Fibroblast of skin of back (primary cell): ENCODE data around the gene SLC25A24. TPM values are rescaled to one million over a fixed set of nuclear protein-coding genes. Genes with fewer than 3 reads are reported as not detected.
"Not testable (repeated sequence)": the region's sequence is repeated elsewhere in the genome, so short reads cannot be mapped to it uniquely, and the experiment has no call there.

Experiments used
- DNase-seq: peaks from one replicate; pipeline ENCODE4 v3.0.0-alpha.2; 2013
- polyA plus RNA-seq, 2 experiments: library from polyadenylated mRNA; unstranded; fragments of 120-200 nt; gene quantifications; one replicate each; pipeline ENCODE4 v1.2.1, GENCODE V29; 2013; ENCODE audit not compliant: insufficient read length in 2 of 2

Gene SLC25A24
- 45.9 TPM for polyA plus RNA-seq (2013, experiment 1 of 2; ENCODE audit: insufficient read length)
- 45.9 TPM for polyA plus RNA-seq (2013, experiment 2 of 2; ENCODE audit: insufficient read length)

- DNase-seq = peak; percentile 85
Measured at GRCh38 chr1:108199781-108200686, at the start of gene SLC25A24. TSS of gene SLC25A24 (minus strand) at chr1:108200343. CDS start at chr1:108200138, 205 bp downstream.

GRCh38 chr1:108243976-108244375 lies 43.8 kb upstream of the SLC25A24 start, which contains the start of gene NBPF4:
TSS of gene NBPF4 (minus strand) at chr1:108244076. CDS start at chr1:108243761, 315 bp downstream.
- DNase-seq = not testable (repeated sequence)

GRCh38 chr1:108239426-108239825 lies 39.3 kb upstream of the SLC25A24 start:
- not testable (repeated sequence) for DNase-seq

- not testable (repeated sequence) for DNase-seq
Measured at GRCh38 chr1:108235308-108235707, 35.2 kb upstream of the SLC25A24 start.

GRCh38 chr1:108232183-108232582 lies 32.0 kb upstream of the SLC25A24 start:
- DNase-seq = not testable (repeated sequence)

GRCh38 chr1:108229976-108230375 lies 29.8 kb upstream of the SLC25A24 start:
- DNase-seq = not testable (repeated sequence)

GRCh38 chr1:108227772-108228171 lies 27.6 kb upstream of the SLC25A24 start:
- DNase-seq = not testable (repeated sequence)

GRCh38 chr1:108226855-108227254 lies 26.7 kb upstream of the SLC25A24 start:
- DNase-seq = not testable (repeated sequence)

- not testable (repeated sequence) for DNase-seq
Measured at GRCh38 chr1:108223226-108223625, 23.1 kb upstream of the SLC25A24 start.

- DNase-seq = not testable (repeated sequence)
Measured at GRCh38 chr1:108217515-108218174, 17.5 kb upstream of the SLC25A24 start.

- not testable (repeated sequence) for DNase-seq
Measured at GRCh38 chr1:108217007-108217406, 16.9 kb upstream of the SLC25A24 start.

- DNase-seq = not testable (repeated sequence)
Measured at GRCh38 chr1:108216028-108216890, 16.1 kb upstream of the SLC25A24 start.

GRCh38 chr1:108214641-108215465 lies 14.7 kb upstream of the SLC25A24 start:
- peak; percentile 16 for DNase-seq

- DNase-seq = no peak
Measured at GRCh38 chr1:108211014-108211413, 10.9 kb upstream of the SLC25A24 start.

- DNase-seq = no peak
Measured at GRCh38 chr1:108209456-108210108, 9.4 kb upstream of the SLC25A24 start.

GRCh38 chr1:108208724-108209446 lies 8.7 kb upstream of the SLC25A24 start:
- no peak for DNase-seq

GRCh38 chr1:108203582-108203981 lies 3.4 kb upstream of the SLC25A24 start:
- not testable (repeated sequence) for DNase-seq

- no peak for DNase-seq
Measured at GRCh38 chr1:108201687-108202086, 1.5 kb upstream of the SLC25A24 start.

- DNase-seq = peak; percentile 72
Measured at GRCh38 chr1:108200687-108201051, 526 bp upstream of the SLC25A24 start.

GRCh38 chr1:108199201-108199691 lies 897 bp downstream of the SLC25A24 start:
- DNase-seq = peak; percentile 52
